OCI-LY3 (cell line): Measurements from ENCODE around the gene HECW1.

Source experiments
- CTCF ChIP-seq: fragments of 200-600, 300-600 bp; sonication (generic); IDR thresholded peaks from 2 replicates; pipeline ENCODE4 v1.5.1; 2014; ENCODE audit warnings: antibody characterized with exemption, low read length, low read depth
- EZH2phosphoT487 ChIP-seq: fragments of 200-600 bp; shearing (Covaris generic); IDR thresholded peaks from 2 replicates; pipeline ENCODE4 v1.6.1; 2018; ENCODE audit warnings: antibody characterized with exemption, mixed run types, low read depth

GRCh38 chr7:43495572-43495971 lies 383.1 kb downstream of the HECW1 start:
- TF ChIP-seq CTCF (no peak), EZH2phosphoT487 (no peak)
